Body of pancreas (tissue), 4 donors: ENCODE data around the gene VPS39. TPM values are rescaled to one million over a fixed set of nuclear protein-coding genes. Genes with fewer than 3 reads are reported as not detected.
A peak's percentile ranks its signal among the peaks of the same experiment; 100 is the strongest.

Source experiments
- ATAC-seq: fragments of 150-250 bp; one replicate; pipeline ENCODE4 v1.9.1; 2016
- DNase-seq, 4 donors: peaks; one replicate each; pipeline ENCODE4 v3.0.0-alpha.2; 2019
- H3K27ac ChIP-seq, 4 donors: fragments of 200-600 bp; sonication (generic); 1 replicate in 3 of 4; 2 replicates in 1 of 4; pipeline versions ENCODE4 v1.5.1 to v1.6.1; 2016 to 2019; ENCODE audit warnings: mild to moderate bottlenecking in 1 of 4, mixed read lengths in 1 of 4, moderate library complexity in 1 of 4
- H3K27me3 ChIP-seq, 2 donors: fragments of 200-600 bp; sonication (generic); one replicate each; pipeline ENCODE4 v1.6.0; 2016; ENCODE audit warnings: mild to moderate bottlenecking in 1 of 2
- H3K36me3 ChIP-seq, 2 donors: fragments of 200-600 bp; sonication (generic); replicated peaks in 1 of 2; 2 replicates each; pipeline ENCODE4 v1.5.1; 2016; ENCODE audit warnings: low read depth in 2 of 2; ENCODE audit not compliant: insufficient read depth in 1 of 2
- H3K4me1 ChIP-seq: fragments of 200-600 bp; sonication (generic); one replicate; pipeline ENCODE4 v1.6.0; 2016
- H3K4me3 ChIP-seq, 2 donors: fragments of 200-600 bp; sonication (generic); 1 replicate in 1 of 2; 2 replicates in 1 of 2; pipeline ENCODE4 v1.5.1; 2016 to 2019
- H3K9me3 ChIP-seq, 3 donors: fragments of 200-600 bp; sonication (generic); 1 replicate in 2 of 3; 2 replicates in 1 of 3; pipeline ENCODE4 v1.5.1; 2016
- POLR2A ChIP-seq, 3 donors: fragments of 450-650 bp; IDR thresholded peaks; one replicate each; pipeline ENCODE4 v1.6.1; 2016; ENCODE audit warnings: antibody characterized with exemption in 3 of 3, mild to moderate bottlenecking in 2 of 3
- WGBS, 2 donors: methylation state at CpG; one replicate each; pipeline ENCODE4 v1.1.5; 2017; 5-methylcytosine and 5-hydroxymethylcytosine counted together
- intact Hi-C: fragments of 100-400 bp; cut with DNase I; formaldehyde crosslinking; loops from one replicate; pipeline ENCODE4 v1.15.1; 2023
- total RNA-seq, 2 donors: library from RNA; depleted of rRNA; stranded (reverse); fragments of >200 nt; gene quantifications; one replicate each; pipeline ENCODE4 v1.1.0, GENCODE V29; 2016
- TF ChIP-seq, protein P1 (sequence below), 7 experiments: fragments of 450-650 bp in 4 of 7; fragments of 200-600 bp in 3 of 7; sonication (generic) in 3 of 7; IDR thresholded peaks; one replicate each; pipeline ENCODE4 v1.5.1; 2016 to 2019; ENCODE audit warnings: antibody characterized with exemption in 7 of 7

VPS39 gene
- total RNA-seq, 2 donors from 2014 or later, result 48.5 to 133 TPM

DNA sequence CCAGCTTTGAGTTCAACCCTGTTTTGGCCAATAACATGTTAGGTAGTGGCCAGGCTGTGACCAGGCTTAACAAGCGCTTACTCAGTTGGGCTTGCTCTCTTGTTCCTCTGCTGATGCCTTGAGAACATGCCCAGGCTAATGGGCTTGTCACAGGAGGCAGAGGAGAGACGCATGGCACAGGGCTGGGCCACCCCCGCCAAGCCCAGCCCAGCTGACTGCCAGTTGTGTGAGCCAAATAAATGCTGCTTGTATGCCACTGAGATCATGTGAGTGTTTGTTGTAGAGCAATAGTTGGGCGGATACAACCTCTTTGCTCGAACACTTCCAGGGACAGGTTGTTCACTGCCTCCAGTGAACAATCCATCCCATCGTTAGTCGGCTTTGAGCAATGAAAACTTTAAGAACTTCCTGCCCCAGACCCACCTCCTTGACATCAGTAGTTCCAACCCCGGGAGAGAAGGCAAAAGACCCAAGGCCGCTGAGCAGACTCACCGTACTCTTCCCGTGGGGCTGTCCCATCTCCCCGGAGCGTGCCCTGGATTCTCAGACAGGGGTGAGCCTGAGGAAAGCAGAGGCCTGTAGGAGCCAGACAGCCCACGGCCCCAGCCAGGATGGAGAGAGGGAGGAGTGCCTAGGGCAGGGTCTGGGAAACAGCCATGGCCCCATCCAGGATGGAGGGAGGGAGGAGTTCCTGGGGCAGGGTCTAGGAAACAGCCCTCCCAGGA lies 55.7 kb downstream of the VPS39 start:
- Histone ChIP-seq H3K36me3 (no peaks in the 10 kb centered on the region), H3K9me3 (no peaks in the 10 kb centered on the region), H3K4me1 (peaks cover 16% of the 10 kb centered on the region), H3K27ac (no peak overlapping the region), H3K27me3 (no peaks in the 10 kb centered on the region), H3K4me3 (no peak overlapping the region)
- ATAC-seq, result no peak
- WGBS, 2 donors, result 88 to 93% methylated on average over 9 to 14 of the region's 14 CpGs
- peak in 1 of 4 donors; percentile 84 for DNase-seq
- intact Hi-C loops, result no loop called here
- TF ChIP-seq, protein P1, sequence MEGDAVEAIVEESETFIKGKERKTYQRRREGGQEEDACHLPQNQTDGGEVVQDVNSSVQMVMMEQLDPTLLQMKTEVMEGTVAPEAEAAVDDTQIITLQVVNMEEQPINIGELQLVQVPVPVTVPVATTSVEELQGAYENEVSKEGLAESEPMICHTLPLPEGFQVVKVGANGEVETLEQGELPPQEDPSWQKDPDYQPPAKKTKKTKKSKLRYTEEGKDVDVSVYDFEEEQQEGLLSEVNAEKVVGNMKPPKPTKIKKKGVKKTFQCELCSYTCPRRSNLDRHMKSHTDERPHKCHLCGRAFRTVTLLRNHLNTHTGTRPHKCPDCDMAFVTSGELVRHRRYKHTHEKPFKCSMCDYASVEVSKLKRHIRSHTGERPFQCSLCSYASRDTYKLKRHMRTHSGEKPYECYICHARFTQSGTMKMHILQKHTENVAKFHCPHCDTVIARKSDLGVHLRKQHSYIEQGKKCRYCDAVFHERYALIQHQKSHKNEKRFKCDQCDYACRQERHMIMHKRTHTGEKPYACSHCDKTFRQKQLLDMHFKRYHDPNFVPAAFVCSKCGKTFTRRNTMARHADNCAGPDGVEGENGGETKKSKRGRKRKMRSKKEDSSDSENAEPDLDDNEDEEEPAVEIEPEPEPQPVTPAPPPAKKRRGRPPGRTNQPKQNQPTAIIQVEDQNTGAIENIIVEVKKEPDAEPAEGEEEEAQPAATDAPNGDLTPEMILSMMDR (IDR thresholded peaks at IDR 0.05), result no peak
- no peak for TF ChIP-seq POLR2A (IDR thresholded peaks at IDR 0.05)

DNA sequence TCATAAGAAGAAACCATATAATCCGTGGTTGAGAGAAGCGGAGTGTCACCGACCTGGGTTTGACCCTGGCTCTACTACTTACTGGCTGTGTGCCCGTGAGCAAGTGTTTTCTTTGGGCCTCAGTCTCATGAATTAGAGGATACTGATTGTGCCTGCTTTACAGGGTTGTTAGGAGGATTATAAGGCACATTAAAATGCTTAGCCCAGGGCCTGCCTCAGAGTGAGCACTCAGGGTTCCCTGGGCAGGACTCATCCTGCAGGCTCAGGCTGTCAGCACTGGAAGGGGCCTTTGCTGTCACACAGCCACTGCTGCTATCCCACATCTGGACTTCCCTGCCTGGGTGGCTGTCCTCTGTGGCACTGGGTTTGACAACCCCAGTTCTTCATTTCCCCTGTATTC lies 56.4 kb downstream of the VPS39 start:
- WGBS, 2 donors, result 56 to 58% methylated on average over 4 of the region's 4 CpGs
- Histone ChIP-seq H3K4me3 (no peak overlapping the region), H3K36me3 (no peaks in the 10 kb centered on the region), H3K27me3 (no peaks in the 10 kb centered on the region), H3K4me1 (peaks cover 16% of the 10 kb centered on the region), H3K27ac (peak overlapping the region in 1 of 4 donors; percentile 76), H3K9me3 (no peaks in the 10 kb centered on the region)
- TF ChIP-seq, protein P1 (IDR thresholded peaks at IDR 0.05), result no peak
- TF ChIP-seq POLR2A (IDR thresholded peaks at IDR 0.05), result no peak
- ATAC-seq (no peak), DNase-seq (no peak)
- intact Hi-C loops, result no loop called here

DNA sequence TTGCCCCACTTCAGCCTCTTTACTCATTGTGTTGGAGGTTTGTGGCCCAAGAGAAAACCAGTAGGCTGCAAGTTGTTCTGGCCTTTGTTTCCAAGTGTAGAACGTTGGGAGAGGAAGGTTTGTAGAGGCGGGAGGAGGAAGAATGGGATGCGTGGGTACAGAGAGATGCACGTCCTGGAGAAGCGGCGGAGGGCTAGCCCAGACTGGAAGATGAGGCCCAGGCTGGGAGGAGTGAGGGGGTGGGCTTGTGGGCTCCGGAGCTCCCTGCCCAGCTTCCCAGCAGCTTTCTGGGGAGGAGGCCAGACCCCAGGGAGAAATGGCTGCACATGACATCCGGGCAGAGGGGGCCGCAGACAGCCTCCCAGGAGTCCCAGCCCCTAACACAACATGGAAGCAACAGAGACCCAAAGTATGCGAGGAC lies 57.0 kb downstream of the VPS39 start:
- H3K4me1 ChIP-seq, result peaks cover 10% of the 10 kb centered on the region
- ATAC-seq, result no peak
- WGBS, 2 donors, result 72 to 85% methylated on average over 8 to 10 of the region's 10 CpGs
- intact Hi-C loops, result no loop called here
- no peak for DNase-seq
- no peak overlapping the region for H3K27ac ChIP-seq
- H3K27me3 ChIP-seq, result no peaks in the 10 kb centered on the region
- no peaks in the 10 kb centered on the region for H3K9me3 ChIP-seq
- no peak overlapping the region for H3K4me3 ChIP-seq
- H3K36me3 ChIP-seq, result no peaks in the 10 kb centered on the region
- TF ChIP-seq POLR2A (IDR thresholded peaks at IDR 0.05), result no peak
- TF ChIP-seq, protein P1 (IDR thresholded peaks at IDR 0.05), result no peak

DNA sequence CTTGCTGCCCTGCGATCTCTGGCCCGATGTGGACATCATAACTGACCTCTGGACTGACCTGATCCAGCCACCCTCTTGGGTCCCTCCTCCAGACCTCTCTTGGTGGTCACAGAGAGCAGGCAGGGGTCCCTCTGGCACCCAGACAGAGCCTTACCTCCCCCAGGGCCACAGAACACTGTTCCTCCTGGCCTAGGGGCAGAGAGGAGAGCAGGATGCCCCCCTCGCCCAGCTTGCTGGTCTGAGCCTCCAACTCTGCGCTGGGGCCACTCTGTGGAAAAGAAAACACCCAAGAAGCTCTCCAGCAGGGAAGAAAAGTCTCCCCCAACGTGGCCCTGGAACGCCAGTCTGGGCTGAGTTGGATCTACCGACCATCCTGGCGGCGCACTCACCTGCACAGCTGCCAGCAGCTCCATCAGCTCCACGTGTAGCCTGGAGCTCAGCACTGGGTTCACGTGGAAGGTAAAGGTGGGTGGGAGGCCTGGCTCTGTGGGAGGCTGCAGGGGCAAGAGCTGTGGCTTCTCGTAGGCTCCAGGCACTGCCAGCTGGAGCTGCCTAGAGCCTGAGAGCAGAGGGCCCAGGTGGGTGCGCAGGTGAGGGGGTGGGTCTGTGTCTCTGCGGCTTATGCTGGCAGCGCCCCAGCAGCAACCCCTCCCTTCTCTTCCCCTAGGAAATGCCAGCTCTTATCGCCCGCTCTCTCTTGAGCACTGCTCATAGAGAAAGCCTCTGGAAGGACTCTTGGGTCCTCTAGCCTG lies 57.7 kb downstream of the VPS39 start:
- no peak for TF ChIP-seq POLR2A (IDR thresholded peaks at IDR 0.05)
- H3K9me3 ChIP-seq, result no peaks in the 10 kb centered on the region
- no peak overlapping the region for H3K4me3 ChIP-seq
- H3K4me1 ChIP-seq, result peaks cover 2% of the 10 kb centered on the region
- DNase-seq (no peak), ATAC-seq (no peak)
- 75 to 83% methylated on average over 6 to 17 of the region's 17 CpGs for WGBS, 2 donors
- H3K27me3 ChIP-seq, result no peaks in the 10 kb centered on the region
- intact Hi-C loops, result no loop called here
- no peaks in the 10 kb centered on the region for H3K36me3 ChIP-seq
- no peak overlapping the region for H3K27ac ChIP-seq

DNA sequence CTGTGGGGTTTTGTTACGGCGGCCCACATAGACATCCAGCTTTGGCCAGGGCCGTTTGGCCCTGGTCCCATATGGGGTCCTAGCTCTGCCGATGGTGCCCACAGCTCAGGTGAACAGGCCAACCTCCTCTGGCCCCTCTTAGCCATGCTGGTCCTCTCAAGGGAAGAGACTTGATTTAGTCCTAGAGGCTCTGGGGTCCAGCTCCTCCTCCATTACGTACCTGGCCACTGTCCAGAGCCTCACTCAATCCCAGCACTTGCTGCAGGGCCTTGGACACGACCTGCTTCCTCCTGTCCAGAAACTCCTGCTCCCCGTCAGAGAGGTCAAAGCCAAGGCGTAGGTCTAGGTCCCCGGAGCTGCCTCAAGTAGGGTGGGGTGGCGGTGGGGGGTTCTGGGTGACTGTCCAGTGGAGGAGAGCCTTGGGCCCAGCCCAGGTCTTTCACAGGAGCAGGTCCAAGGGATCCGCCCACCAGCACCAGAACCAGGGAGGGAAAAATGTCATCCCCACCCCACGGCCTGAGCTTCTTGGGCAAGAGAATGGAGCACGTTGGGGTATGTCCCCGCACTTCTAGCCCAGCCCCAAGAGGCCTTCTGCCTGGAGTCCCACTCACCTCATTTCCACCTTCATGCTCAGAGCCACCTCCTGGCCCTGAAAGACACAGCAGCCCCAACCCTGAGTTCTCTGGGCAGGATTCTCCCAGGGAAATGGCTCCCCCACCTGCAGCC lies 58.4 kb downstream of the VPS39 start:
- H3K27me3 ChIP-seq, result no peaks in the 10 kb centered on the region
- H3K36me3 ChIP-seq, result no peaks in the 10 kb centered on the region
- no peak for TF ChIP-seq POLR2A (IDR thresholded peaks at IDR 0.05)
- TF ChIP-seq, protein P1 (IDR thresholded peaks at IDR 0.05), result no peak
- DNase-seq (no peak), ATAC-seq (no peak)
- WGBS, 2 donors, result 80 to 83% methylated on average over 5 to 14 of the region's 14 CpGs
- H3K27ac ChIP-seq, result no peak overlapping the region
- no peaks in the 10 kb centered on the region for H3K9me3 ChIP-seq
- H3K4me1 ChIP-seq, result no peaks in the 10 kb centered on the region
- intact Hi-C loops, result loop anchor here (10.0 kb wide), 1 partner anchor 155 kb away; no protein-coding TSS in a partner anchor
- no peak overlapping the region for H3K4me3 ChIP-seq
